Calu3 (cell line): ENCODE data around the gene RABEPK. TPM values are rescaled to one million over a fixed set of nuclear protein-coding genes. Genes with fewer than 3 reads are reported as not detected.
"Not testable (repeated sequence)": the region's sequence is repeated elsewhere in the genome, so short reads cannot be mapped to it uniquely, and the experiment has no call there.

Experiments used
- BruUV-seq: library from RNA; stranded (reverse); fragments of 400-500 nt; replicated peaks from 2 replicates; lab custom pipeline; 2021; lab: Mats Ljungman, UMichigan
- CTCF ChIA-PET: fragments of 300-600 bp; sonication (Branson Sonifier 250); formaldehyde crosslinking; loops from one replicate; lab custom pipeline; 2022; ENCODE audit warnings: antibody characterized with exemption; lab: Charles Lee
- DNase-seq: peaks from one replicate; pipeline ENCODE4 v3.0.0; 2022
- H3K27ac Mint-ChIP-seq: one replicate; pipeline ENCODE4 v1.8.0; 2022; ENCODE audit warnings: mixed read lengths; ENCODE audit not compliant: unreplicated experiment
- H3K27me3 Mint-ChIP-seq: one replicate; pipeline ENCODE4 v1.8.0; 2022; ENCODE audit warnings: mixed read lengths; ENCODE audit not compliant: unreplicated experiment
- H3K36me3 Mint-ChIP-seq: one replicate; pipeline ENCODE4 v1.8.0; 2022; ENCODE audit warnings: mild to moderate bottlenecking, moderate library complexity, mixed read lengths; ENCODE audit not compliant: insufficient read depth, unreplicated experiment
- H3K4me1 Mint-ChIP-seq: one replicate; pipeline ENCODE4 v1.8.0; 2022; ENCODE audit warnings: mild to moderate bottlenecking, low read depth, mixed read lengths; ENCODE audit not compliant: unreplicated experiment
- H3K4me3 Mint-ChIP-seq: one replicate; pipeline ENCODE4 v1.8.0; 2022; ENCODE audit warnings: mild to moderate bottlenecking, low read depth, moderate library complexity, mixed read lengths; ENCODE audit not compliant: unreplicated experiment
- H3K9me3 Mint-ChIP-seq: one replicate; pipeline ENCODE4 v1.8.0; 2022; ENCODE audit warnings: low read depth, mixed read lengths; ENCODE audit not compliant: unreplicated experiment
- intact Hi-C: fragments of 100-400 bp; cut with micrococcal nuclease; formaldehyde crosslinking; loops from one replicate; pipeline ENCODE4 v1.10.0; 2022; ENCODE audit not compliant: unreplicated experiment
- total RNA-seq: library from RNA; stranded (reverse); gene quantifications from 2 replicates; pipeline ENCODE4 v1.2.3, GENCODE V29; 2022
- TF ChIP-seq, protein P1 (sequence below): fragments of 200-600 bp; IDR thresholded peaks from one replicate; pipeline ENCODE4 v1.8.0; 2022; ENCODE audit warnings: antibody characterized with exemption; ENCODE audit not compliant: unreplicated experiment

RABEPK gene
- total RNA-seq, 1 experiment from 2014 or later: 12.7 TPM

GRCh38 chr9:125180876-125181275 lies 19.5 kb upstream of the RABEPK start:
- no peaks in the 10 kb centered on the region for H3K27me3 Mint-ChIP-seq
- H3K27ac Mint-ChIP-seq: no peak overlapping the region
- peaks cover 3% of the 10 kb centered on the region for H3K9me3 Mint-ChIP-seq
- TF ChIP-seq, protein P1, sequence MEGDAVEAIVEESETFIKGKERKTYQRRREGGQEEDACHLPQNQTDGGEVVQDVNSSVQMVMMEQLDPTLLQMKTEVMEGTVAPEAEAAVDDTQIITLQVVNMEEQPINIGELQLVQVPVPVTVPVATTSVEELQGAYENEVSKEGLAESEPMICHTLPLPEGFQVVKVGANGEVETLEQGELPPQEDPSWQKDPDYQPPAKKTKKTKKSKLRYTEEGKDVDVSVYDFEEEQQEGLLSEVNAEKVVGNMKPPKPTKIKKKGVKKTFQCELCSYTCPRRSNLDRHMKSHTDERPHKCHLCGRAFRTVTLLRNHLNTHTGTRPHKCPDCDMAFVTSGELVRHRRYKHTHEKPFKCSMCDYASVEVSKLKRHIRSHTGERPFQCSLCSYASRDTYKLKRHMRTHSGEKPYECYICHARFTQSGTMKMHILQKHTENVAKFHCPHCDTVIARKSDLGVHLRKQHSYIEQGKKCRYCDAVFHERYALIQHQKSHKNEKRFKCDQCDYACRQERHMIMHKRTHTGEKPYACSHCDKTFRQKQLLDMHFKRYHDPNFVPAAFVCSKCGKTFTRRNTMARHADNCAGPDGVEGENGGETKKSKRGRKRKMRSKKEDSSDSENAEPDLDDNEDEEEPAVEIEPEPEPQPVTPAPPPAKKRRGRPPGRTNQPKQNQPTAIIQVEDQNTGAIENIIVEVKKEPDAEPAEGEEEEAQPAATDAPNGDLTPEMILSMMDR: no peak
- intact Hi-C loops: no loop called here
- H3K4me3 Mint-ChIP-seq: no peak overlapping the region
- CTCF ChIA-PET: no interaction called here
- H3K36me3 Mint-ChIP-seq: no peaks in the 10 kb centered on the region
- H3K4me1 Mint-ChIP-seq: peaks cover 14% of the 10 kb centered on the region
- no peak for DNase-seq
- BruUV-seq: no TSS peak

DNA sequence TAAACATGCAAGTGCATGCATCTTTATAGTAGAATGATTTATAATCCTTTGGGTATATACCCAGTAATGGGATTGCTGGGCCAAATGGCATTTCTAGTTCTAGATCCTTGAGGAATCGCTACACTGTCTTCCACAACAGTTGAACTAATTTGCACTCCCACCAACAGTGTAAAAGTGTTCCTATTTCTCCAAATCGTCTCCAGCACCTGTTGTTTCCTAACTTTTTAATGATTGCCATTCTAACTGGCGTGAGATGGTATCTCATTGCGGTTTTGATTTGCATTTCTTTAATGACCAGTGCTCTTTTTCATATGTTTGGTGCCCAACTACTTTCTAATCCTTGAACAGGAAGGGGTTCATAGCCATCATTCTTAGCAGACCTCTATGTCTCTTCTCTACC lies 18.6 kb upstream of the RABEPK start:
- intact Hi-C loops, H3K27ac Mint-ChIP-seq, H3K27me3 Mint-ChIP-seq, H3K4me3 Mint-ChIP-seq, CTCF ChIA-PET, DNase-seq, BruUV-seq, H3K9me3 Mint-ChIP-seq, H3K36me3 Mint-ChIP-seq: not testable (repeated sequence)
- peaks cover 14% of the 10 kb centered on the region for H3K4me1 Mint-ChIP-seq

DNA sequence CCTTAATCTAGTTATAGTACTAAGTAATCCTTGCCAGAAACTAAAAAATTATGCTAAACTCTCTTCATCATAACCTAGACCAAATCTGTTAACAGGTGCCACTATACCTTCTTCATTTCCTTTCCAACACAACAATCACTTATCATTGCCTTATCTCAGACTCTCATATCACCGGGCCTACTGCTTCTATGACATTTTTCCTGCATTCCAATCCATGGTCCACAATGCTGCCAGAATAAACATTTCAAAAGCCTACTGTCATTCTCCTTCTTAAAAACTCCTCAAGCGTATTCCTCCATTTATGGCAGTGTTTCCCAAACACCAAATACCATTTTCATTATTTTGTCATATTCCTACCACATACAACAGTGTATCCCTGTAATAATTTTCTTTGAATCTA lies 17.3 kb upstream of the RABEPK start:
- DNase-seq: no peak
- no TSS peak for BruUV-seq
- TF ChIP-seq, protein P1: no peak
- H3K4me3 Mint-ChIP-seq: no peak overlapping the region
- peaks cover 3% of the 10 kb centered on the region for H3K9me3 Mint-ChIP-seq
- no peaks in the 10 kb centered on the region for H3K27me3 Mint-ChIP-seq
- peaks cover 8% of the 10 kb centered on the region for H3K36me3 Mint-ChIP-seq
- no peak overlapping the region for H3K27ac Mint-ChIP-seq
- intact Hi-C loops: no loop called here
- peaks cover 14% of the 10 kb centered on the region for H3K4me1 Mint-ChIP-seq
- CTCF ChIA-PET: interaction anchor here (0.6 kb wide), 1 partner anchor 176 kb away, joined by 4 read pairs; no protein-coding TSS in a partner anchor

GRCh38 chr9:125183561-125183960 lies 16.8 kb upstream of the RABEPK start:
- TF ChIP-seq, protein P1: no peak
- CTCF ChIA-PET: no interaction called here
- no peak overlapping the region for H3K4me3 Mint-ChIP-seq
- H3K27me3 Mint-ChIP-seq: no peaks in the 10 kb centered on the region
- intact Hi-C loops: no loop called here
- peaks cover 3% of the 10 kb centered on the region for H3K9me3 Mint-ChIP-seq
- H3K36me3 Mint-ChIP-seq: peaks cover 9% of the 10 kb centered on the region
- H3K4me1 Mint-ChIP-seq: peaks cover 14% of the 10 kb centered on the region
- BruUV-seq: no TSS peak
- no peak overlapping the region for H3K27ac Mint-ChIP-seq
- DNase-seq: no peak

DNA sequence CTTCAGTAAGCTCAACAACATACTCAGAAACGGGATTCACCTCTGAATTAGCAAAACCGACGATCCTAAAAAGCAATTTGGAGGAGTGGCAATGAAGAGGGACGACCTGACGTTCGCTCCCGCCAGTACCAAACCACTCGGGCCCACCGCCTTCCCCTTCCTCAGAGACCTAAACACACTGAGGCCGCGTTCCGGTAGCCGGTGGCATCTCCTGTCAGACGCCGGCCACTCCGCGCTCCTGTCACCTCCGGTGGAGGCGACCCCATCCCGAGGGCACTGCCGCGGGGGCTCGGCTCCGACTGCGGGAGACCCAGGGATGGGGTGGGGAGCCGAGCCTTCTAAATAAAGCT lies 11.4 kb upstream of the RABEPK start:
- H3K4me3 Mint-ChIP-seq: peak overlapping the region; percentile 80
- no TSS peak for BruUV-seq
- peak; percentile 13 for DNase-seq
- CTCF ChIA-PET: no interaction called here
- intact Hi-C loops: no loop called here
- peaks cover under 1% of the 10 kb centered on the region for H3K4me1 Mint-ChIP-seq
- TF ChIP-seq, protein P1: no peak
- H3K36me3 Mint-ChIP-seq: peaks cover 24% of the 10 kb centered on the region
- H3K27me3 Mint-ChIP-seq: no peaks in the 10 kb centered on the region
- H3K9me3 Mint-ChIP-seq: no peaks in the 10 kb centered on the region
- no peak overlapping the region for H3K27ac Mint-ChIP-seq
